Measurements from ENCODE around the gene FBLN7.
"Not testable (repeated sequence)": the region's sequence is repeated elsewhere in the genome, so short reads cannot be mapped to it uniquely, and the experiment has no call there.

The FBLN7 gene

DNA sequence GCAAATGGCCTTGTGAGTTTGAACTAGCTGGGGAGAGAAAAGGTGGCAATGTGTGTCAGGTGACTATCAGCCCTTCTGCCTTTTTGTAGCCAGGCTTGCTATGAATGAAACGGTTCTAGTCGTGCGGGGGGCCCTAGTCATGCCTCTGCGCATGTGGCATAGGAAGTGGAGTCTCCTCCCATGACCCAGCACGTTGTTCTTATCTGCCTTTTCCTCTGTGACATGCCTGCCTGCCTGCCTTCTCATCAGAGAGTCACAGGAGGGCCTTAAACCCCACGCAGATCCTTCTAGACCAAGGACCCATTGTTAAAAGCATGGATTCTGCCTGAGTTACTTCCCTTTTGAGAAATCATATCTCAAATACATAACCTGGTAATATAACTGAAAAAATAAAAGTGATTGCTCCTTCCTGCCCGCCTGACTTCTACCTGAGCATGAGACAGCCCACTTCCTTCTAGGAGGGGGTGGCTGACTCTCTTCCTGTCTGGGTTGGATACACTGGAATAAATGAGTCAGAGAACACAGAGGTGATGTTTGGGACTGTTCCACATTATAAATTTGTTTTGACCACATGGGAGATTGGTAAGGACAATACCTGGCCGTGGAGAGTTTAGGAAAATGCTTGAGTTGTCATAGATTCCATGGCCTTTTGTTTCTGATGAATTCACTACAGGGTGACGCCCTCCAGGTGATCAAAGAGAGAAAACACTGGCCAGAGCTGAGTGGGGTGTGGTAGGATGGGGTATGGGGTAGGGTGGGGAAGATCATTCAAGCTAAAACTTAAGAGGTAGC is 49.8 kb downstream of the FBLN7 start:
- DNase-seq, result peak; percentile 74

DNA sequence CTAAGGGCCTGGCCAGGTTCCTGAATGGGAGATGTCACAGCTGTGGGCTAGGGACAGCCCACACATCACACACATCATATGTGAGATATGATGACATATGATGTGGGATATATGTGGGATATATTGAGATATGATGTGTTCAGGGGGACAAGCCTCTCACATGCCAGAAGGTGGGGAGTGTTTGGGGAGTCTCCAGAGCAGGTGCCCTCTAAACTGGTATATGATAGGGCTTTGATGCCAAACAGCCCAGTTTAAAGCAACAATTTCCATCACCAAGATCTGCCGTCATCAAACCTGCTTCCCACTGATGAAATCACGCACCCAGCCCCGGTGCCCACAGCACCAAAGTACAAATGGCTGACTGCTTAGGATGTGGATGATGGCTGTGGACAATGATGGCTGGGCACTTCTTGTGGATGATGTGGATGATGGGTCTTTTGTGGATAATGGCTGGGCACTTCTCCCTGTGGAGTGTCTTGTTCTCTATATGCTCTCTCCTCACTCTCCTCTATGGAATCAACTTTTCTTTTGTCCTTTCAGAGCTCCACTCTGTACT is 50.9 kb downstream of the FBLN7 start:
- no peak for DNase-seq

DNA sequence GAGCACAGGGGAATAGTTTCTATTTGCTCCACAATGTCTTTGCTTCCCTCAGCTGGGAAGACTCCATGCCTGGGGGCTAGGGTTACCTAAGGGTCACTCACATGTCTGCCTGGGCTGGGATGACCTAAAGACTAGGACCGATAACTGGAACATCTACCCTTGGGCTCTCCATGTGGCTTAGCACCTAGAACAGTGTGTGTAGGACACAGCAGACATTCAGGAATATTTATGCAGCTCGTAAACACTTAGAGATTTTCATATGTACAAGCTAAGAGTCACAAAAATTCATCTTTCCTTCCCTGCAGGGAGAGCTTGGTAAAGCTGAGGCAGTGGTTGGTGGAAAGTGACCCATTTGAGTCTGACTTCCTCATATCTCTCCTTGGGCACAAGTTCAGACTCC is 55.8 kb downstream of the FBLN7 start:
- no peak for DNase-seq

DNA sequence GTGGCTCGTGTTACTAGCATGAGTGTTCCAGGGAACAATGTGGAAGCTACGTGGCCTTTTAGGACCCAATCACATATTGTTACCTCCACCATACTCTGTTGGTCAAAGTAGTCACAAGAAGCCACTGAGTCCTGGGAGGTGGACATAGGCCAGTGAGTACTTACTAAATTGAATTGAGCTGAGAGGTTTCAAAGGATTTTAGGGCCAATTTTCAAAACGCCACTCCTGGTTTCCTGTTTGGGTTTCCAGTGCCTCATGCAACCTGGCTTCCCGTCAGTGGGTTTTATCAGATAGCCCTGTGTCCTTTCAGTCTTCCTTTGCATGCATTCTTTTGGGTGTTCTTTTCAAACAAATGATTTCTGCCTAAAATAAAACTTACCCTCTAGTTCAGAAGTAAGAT is 56.3 kb downstream of the FBLN7 start:
- no peak for DNase-seq

DNA sequence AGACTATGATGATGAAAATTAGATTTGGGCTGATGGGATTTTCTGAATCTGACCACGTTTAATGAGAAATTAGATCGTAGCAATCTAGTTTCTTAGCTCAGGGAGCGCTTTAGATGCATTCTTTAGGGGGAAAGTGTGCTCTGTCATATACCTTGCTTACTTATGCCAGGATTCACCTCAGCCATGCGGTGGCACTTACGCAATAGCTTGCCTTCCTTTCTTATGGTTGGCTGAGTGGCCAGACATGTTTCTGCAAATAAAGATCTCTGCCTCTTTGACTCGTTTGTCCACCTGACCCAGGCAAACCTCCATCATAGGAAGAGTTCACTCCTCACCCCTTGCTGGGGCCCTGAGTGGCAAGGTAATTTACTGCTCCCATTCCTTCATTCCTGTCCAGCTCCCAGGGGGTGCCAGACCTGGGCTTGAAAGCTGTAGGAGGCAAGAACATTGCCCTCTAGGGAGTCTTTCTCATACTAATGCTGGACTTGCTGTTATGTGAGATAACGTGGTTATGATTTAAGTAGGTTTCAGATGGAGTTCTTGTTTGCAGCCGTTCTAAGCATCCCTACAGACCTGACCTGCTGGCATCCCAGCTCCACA is 57.1 kb downstream of the FBLN7 start:
- no peak for DNase-seq

DNA sequence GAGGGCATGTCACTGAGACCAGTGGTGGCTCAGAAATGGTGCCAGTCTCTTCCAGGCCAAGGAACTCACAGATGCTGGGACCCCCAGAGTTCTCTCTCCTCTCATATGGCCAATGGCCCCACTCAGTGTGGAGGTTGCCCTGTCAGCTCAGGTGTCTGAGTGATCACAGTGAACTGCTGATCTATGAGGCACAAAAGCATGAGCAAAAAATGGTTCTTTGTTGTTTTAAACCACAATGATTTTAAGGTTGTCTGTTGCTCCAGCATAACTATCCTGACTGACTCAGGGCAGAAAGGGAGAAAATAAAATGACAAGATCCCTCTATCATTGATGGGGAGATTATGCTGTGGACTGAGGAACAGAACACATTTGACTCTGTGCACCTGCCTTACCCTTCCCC is 57.8 kb downstream of the FBLN7 start:
- DNase-seq, result no peak

DNA sequence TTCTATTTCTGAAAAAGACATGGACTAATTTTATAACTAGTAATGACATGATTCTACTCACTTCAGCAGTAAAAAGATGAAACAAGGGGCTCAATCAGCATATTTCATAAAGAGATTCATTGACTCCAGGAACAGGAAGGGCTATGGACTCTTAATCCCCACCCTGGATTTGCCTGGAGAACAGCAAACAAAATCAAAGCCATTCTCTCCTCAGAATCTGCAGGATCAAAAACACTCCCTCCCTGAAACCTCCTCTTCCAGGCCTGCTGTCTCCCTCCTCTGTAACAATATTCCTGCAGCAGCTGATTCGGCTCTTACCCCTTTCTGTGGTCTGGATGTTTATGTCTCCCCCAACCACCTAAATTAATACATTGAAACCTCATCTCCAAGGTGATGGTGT is 59.7 kb downstream of the FBLN7 start:
- DNase-seq, result no peak

DNA sequence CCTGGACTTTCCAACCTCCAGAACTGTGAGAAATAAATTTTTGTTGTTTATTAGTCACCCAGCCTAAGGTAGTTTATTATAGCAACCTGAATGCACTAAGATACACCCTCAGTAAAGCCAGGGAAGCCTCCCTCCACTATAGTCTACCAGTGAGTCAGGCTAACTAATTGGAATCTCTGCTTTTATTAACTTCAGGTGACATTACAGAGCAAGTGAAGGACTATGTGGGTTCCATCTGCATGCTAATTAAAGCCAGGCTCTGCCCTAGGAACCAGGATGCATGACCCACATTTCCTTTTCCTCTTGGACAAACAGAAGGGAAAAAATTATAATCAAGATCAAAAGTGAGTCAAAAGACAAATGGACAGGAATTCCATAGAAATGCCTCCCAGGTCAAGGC is 60.6 kb downstream of the FBLN7 start:
- no peak for DNase-seq

DNA sequence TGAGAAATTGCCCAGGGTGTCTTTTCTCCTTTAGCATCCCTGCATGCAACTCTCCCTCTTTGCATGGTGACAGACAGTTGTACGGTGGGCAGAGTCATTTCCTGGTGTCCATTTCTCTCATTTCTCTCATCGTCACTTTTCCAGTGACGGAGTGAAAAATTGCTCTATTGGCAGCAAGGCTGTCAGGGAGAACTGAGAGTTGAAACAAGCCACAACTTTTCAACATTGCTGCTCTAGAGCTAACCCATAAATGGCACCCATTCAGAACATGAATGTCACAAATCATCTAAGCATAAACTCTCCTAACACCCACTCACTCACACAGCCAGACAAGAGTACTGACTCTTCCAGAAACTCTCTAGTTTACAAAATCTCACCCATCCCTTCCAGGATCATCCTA is 61.0 kb downstream of the FBLN7 start:
- DNase-seq, result no peak

DNA sequence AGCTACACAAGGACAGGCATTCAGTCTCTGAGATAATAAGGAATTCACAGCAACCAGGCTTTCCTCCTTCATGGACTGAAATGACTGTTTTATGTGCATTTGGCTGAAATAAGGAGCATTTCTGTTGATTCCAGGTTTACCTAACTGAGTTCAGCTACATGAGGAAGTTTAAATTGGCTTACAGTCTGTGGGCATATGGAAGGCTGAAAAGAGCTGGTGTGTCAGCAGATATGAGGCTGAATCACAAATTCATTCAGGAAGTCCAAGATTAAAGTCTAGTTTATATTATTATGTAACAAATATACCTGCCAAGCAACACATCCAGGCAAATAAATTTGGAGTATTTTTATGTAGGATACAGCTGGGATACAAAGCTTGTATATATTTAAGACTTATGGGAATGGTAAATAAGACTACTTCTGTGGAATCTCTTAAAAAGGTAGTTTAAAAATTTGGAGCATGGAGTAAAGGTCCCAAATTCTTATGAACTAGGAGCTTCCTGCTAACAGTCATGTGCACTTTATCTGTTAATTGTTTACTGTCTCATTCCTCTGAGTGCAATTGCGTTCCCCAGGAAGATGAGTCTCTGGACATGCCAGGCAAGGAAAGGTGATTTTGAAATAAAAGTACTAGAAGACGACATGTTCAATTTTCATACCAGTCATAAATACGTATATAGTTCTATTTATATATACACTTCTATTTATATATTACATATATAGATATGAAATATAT is 63.7 kb downstream of the FBLN7 start:
- no peak for DNase-seq

DNA sequence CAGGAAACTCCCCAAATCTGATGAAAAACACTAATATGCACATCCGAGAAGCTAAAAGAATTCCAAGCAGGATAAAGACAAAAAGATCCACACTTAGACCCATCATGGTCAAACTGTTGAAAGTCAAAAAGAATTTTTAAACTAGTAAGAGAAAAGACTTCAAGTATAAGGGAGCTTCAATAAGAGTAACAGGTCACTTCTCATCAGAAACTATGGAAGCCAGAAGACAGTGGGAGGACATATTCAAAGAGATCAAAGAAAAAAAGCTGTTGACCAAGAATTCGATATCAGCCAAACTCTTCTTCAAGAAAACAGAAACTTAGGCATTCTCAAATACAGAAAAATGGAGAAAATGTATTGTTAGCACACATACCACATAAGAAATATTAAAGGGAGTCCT is 66.2 kb downstream of the FBLN7 start:
- no peak for DNase-seq

DNA sequence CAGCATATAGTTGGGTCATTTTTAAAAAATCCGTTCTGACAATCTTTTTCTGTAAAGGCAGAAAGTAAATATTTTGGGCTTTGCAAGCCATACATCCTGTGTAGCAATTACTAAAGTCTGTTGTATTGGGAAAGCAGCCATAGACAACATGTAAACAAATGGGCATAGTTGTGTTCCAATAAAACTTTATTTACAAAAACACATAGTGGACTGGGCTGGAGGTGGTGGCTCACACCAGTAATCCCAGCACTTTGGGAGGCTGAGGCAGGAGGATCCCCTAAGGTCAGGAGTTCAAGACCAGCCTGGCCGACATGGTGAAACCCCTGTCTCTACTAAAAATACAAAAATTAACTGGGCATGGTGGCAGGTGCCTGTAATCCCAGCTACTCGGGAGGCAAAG is 69.7 kb downstream of the FBLN7 start:
- DNase-seq, result not testable (repeated sequence)

DNA sequence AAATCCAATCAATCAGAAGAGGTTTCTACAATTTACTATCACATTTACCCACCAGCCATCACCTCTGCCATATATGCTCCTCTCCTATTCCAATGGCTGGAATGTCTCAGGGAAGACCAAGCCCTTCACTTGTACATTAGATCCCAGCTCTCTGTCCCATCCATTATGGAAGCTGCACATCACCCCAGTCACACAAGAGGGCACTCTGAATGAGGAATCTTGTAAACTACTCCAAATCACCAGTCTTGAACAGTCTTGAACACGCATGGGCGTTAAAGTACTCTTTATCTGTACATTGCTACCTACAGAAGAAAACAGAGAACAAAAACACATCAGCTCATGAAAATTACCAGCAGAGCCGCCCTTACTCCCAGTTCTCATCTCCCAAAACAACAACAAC is 78.0 kb downstream of the FBLN7 start:
- no peak for DNase-seq

DNA sequence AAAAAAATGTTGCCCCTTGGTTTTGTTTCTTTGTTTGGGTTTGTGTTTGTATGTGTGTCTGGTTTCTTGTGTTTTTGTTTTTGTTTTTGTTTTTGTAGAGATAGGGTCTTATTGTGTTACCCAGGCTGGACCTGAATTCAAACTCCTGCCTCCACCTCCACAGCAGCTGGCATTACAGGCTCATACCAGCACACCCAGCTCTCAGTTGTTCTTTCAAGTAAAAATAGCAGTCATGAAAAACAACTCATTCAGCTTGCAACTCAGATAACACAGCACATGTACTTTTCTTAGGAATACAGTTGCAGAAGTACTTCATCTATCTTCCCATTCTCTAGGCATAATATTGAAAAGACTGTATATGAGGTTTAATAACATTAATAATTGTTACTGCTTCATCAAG is 79.7 kb downstream of the FBLN7 start:
- no peak for DNase-seq

DNA sequence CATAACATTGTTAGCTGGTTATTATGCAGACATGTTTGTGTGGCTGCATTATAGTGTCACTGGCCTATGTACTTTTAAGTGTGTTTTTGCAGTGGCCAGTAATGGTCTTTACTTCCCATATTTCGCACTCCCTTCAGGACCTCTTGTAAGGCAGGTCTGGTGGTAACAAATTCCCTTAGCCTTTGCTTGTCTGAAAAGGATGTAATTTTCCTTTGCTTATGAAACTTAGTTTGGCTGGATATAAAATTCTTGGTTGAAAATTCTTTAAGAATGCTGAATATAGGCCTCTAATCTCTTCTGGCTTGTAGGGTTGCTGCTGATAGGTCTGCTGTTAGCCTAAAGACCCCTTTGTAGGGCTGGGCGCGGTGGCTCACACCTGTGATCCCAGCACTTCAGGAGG is 82.0 kb downstream of the FBLN7 start:
- DNase-seq, result no peak

DNA sequence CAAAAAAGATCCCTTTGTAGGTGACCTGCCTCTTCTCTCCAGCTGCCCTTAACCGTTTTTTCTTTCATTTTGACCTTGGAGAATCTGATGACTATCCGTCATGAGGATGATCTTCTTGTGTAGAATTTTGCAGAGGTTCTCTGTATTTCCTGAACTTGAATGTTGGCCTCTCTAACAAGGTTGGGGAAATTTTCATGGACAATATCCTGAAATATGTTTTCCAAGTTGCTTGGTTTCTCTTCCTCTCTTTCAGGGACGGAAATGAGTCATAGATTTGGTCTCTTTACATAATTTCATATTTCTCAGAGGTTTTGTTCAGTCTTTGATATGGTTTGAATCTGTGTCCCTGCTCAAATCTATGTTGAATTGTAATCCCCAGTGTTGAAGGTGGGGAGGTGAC is 82.6 kb downstream of the FBLN7 start:
- DNase-seq, result no peak

DNA sequence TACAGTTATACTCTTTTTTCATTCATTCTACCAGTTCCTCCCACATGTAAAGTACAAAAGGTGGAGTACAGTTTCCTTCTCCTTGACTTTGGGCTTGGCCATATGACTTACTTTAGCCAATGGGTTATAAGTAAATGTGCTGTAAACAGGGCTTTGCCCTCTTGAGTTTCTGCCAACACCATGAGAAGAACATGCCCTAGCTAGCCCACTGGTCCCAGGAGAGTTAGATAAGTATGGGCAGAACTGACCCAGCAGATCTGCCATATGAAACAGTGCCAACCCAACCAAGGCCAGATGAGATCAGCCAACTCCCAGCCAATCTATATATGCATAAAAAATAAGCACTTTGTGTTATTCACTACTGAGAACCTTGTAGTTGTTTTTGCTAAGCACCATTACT is 91.2 kb downstream of the FBLN7 start:
- DNase-seq, result no peak

DNA sequence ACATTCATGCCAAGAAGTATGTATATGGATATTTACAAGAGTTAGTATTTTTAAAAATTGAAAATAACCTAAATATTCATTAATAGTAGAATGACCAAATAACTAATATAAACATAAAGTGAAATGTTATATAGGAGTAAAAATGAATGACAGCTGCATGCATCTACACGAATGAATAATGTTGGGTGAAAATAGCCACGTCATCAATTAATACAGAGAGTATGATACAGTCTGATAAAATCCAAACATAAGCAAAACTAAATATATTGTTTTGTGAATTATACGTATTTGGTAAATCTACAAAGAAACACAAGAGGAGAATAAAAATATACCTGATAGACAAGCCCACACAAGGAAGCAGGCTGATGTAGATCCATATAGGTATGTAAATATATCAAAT is 92.2 kb downstream of the FBLN7 start:
- DNase-seq, result no peak
